Fibroblast of the conjunctiva (primary cell): Measurements from ENCODE around the gene DAO.

Source experiments
- DNase-seq: peaks from one replicate; pipeline ENCODE4 v3.0.0-alpha.2; 2010; ENCODE audit warnings: low read depth

DAO gene

GRCh38 chr12:108875682-108876361, 4.1 kb upstream of the DAO start:
- DNase-seq, result no peak

- no peak for DNase-seq
These were observed 3.3 kb upstream of the DAO start for GRCh38 chr12:108876550-108876949.

- no peak for DNase-seq
These were observed 2.1 kb downstream of the DAO start for GRCh38 chr12:108881953-108882352.

- DNase-seq, result no peak
These were observed 4.5 kb downstream of the DAO start for GRCh38 chr12:108884116-108885012.

GRCh38 chr12:108886873-108887629, 7.2 kb downstream of the DAO start:
- DNase-seq, result no peak

DNA sequence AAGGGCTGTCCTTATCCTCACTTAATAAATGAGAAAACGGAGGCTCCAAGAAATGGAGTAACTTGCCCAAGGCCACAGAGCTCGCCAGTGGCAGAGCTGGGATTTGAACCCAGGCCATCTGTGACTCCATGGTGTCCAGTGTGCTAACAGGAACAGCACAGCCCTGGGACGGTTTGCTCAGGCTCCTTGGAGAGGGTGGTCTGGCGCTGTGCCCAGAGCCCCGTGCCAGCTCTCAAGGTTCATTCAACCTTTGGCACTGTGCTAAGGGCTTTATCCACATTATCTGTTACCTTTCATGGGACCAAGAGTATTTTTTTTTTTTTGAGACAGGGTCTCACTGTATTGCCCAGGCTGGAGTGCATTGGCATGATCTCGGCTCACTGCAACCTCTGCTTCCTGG, 8.1 kb downstream of the DAO start:
- no peak for DNase-seq

DNA sequence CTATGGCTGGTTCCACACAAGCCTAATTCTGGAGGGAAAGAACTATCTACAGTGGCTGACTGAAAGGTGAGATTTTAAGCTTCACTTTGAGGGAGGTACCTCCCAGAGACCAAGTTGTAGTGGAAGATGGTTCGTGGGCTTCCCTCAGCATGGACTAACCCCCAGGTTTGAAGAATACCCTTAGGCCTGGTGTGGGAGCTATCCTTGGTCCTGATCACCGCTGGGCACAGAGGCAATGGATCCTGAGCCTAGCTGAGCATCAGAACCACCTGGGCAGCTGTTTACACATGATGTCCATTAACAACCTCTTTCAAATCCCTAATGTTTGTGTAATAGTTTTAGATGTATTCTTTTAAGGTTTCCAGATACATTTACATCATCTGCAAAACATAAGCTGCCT, 10.3 kb downstream of the DAO start:
- DNase-seq, result no peak

- DNase-seq, result no peak
These were observed 15.4 kb downstream of the DAO start for GRCh38 chr12:108895220-108895802.

- DNase-seq, result no peak
These were observed 16.4 kb downstream of the DAO start for GRCh38 chr12:108896336-108896735.

- DNase-seq, result no peak
These were observed 16.9 kb downstream of the DAO start for GRCh38 chr12:108896817-108897216.

- no peak for DNase-seq
These were observed 19.3 kb downstream of the DAO start for GRCh38 chr12:108899145-108899544.

DNA sequence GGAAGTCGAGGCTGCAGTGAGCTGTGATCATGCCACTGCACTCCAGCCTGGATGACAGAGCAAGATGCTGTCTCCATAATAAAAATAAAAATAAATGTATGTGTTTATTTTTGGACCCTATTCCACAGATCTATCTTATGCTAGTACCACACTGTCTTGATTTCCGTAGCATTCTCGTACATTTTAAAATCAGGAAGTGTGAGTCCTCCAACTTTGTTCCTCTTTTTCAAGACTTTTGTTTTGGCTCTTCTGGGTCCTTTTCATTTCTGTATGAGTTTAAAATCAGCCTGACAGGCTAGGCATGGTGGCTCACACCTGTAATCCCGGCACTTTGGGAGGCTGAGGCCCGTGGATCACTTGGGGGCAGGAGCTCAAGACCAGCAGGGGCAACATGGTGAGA, 25.8 kb downstream of the DAO start:
- no peak for DNase-seq

GRCh38 chr12:108906971-108907370, 27.1 kb downstream of the DAO start:
- no peak for DNase-seq

DNA sequence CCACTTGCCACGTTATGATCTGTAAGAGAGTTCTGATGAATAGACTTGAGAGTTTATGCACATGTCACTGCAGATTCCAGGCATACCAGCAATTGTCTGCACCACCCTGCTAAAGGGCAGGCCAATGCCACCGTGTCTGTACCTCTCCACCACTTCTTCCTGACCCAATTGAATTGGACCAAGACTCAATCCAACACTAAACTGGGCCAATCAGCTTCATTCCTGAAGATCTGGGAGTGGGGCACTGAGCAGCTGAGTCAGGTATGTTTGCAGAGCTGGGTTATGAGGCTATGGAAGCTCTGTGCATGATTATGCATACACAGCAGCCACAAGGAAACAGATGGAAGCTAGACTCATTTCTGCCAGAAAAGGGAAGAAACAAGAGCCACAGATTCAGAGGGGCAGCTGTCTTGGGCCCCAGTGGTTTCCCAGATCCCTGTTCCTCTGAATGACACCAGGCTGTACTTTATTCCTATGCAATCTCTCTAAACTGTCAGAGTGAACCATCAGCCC, 28.0 kb downstream of the DAO start:
- no peak for DNase-seq

DNA sequence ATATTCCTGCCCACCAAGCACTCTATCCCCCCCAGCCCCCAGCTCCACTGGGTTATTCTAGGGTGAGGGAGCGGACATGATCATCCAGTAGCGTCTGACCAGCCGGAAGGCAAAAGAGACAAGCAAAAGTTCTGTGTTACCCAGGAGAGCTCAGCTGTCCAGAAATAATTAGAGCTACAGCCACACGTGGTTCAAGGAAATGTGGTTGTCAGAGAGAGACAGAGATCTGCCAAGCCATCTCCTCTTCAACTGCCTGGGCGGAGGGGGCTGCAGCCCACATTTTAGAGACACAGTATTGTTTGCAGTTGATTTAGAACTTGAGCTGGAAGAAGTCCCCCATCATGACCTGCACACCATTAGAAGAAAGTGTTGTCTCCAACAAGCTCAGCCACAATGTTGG, 30.4 kb downstream of the DAO start:
- DNase-seq, result no peak

DNA sequence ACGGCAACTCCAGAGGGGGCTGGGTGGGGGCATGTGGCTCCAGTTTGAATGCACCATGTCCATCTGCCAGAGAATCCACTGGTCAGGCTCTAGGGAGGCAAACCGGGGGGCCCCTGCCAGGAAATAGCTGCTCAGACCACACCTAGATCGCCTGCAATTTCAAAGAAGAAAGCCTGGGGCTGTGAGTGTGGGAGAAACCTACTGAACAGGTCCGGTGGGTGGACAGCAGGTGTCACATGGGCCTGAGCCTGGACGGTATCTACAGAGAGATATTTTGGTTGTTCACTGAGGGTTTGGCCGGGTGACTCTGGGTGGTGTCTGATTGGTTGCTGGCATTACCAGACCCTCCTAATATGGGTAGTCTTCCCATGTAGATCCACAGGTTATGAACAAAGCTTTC, 32.0 kb downstream of the DAO start:
- DNase-seq, result no peak

DNA sequence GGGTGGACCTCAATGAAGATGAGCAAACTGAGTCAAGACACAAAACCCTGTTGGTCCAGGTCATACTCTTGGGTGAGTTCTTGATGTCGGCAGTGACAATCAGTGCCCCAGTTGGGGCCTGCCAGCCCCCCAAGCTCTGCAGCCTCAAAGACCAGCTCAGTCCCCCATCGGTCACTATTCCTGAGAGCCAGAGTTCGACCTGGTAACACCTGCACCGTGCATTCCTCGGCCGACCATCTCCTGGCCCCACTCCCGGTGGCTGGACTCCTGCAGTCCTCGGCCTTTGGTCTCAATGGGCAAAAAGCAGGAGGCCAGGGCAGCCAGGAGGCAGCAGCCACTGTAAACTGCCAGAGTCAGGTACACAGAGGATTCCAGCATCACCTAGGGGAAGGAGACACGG, 32.5 kb downstream of the DAO start:
- DNase-seq, result no peak

GRCh38 chr12:108914121-108914531, 34.2 kb downstream of the DAO start:
- DNase-seq, result no peak

GRCh38 chr12:108915632-108916133, 35.8 kb downstream of the DAO start:
- DNase-seq, result no peak

DNA sequence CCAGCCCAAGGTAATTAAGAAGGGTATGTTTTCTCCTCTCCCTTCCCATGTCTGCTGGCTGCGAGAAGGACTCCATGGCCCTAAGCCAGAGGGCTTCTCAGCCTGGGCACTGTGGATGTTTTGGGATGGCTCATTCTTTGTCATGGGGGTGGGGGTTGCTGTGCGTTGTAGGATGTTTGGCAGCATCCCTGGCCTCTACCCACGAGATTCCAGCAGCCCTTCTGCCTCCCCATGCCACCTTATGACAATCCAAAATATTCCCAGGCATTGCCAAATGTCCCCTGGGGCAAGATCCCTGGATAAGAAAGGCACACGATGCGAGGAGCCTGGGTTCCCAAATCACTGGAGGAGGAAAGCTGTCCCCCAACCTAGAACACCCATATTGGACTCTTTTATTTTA, 36.4 kb downstream of the DAO start:
- no peak for DNase-seq

DNA sequence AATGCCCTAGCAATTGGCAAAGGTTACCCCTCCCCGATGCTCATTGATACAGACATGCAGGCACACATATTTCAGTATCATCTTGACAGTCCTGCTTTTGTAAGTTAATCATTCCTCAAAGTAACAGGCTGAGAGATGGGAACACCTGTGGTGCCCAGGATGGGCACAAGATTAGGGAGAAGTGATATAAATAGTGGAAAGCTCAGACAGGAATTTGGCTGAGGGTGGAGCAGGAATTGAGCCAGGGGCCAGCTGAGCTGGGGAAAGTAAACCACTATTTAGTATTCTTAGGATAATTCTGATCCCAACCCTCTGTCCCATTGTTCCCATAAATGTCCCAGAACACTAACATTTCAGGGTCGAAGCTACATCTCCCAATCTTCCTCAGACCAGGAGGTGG, 38.3 kb downstream of the DAO start:
- DNase-seq, result no peak
